HG03575 (cell line): ENCODE results near the gene MELTF.
"Not testable (repeated sequence)": the region's sequence is repeated elsewhere in the genome, so short reads cannot be mapped to it uniquely, and the experiment has no call there.

Source experiments
- ATAC-seq: cut with Tn5 transposase; IDR thresholded peaks from one replicate; pipeline ENCODE4 v1.9.1; 2021; ENCODE audit not compliant: unreplicated experiment, insufficient number of reproducible peaks, low FRiP score; ENCODE audit errors: extremely low read depth

Gene MELTF

DNA sequence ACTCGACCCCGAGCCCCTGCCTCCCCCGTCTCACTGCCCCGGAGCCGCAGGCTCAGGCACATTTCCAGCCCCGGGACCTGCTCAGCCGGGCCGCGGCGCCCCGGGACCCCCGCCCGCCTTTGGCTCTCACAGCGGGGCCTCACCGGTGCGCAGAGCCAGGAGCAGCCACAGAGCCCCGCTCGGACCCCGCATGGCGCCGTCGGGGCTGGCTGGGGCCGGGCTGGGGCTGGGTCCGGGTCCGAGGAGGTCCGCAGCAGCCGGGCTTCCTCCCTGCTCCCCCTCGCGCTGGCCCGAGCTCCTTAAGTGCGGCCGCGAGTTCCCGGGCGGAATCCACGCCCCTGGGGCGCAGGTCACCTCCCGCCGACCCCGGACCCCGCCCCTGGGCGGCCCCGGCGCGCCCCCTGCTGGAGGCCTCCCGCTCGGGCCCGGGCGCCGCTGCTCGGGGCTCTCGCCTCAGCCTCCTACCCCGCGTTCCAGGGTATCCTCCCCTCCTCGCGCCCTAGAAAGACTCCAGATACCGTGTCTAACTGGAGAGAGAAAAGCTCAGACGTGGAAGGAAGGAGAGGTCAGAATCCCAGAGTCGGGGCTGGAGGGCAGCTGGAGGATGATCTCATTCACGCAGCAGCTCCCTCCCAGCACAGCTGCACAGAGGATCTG lies at the start of gene MELTF:
Gene MELTF (minus strand): TSS at position 307 of the 657 bp plus-strand sequence. CDS start 115 bp downstream, at position 192.
- no peak for ATAC-seq

DNA sequence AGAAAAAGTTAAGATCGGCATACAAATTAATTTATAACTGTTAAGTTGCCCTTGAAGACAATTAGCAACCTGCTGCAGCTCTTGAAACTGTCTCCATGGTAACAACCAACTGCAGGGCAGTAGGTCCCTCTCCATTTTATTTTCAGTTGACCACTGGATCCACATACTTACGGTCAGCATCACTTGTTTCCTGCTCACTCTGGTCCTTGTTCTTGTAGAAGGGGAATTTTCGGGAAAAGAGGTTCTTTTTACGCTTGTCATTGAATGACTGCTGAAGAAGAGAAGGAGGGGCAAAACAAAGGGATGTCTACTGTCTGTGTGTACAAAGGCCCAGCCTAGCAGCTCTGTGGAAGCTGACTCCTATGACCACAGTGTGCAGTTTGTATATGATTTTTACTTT lies 46.8 kb upstream of the MELTF start:
- no peak for ATAC-seq

DNA sequence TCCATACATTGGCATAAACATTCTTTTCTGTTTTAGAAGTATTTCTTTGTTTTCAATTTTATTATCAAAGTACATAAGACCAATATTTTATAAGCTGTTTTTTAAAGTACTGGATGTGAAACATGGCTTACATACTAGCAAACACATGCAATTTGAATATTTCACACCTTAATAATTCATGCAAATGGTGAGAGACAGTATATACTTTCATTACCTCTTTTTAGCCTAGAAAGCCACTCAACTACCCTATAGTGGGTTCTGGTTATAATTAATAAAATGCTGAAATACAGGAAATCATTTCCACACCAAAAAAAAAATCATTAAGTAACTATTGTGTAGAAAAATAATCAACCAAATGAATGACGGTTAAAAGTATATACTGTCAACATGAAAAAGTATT lies 38.5 kb upstream of the MELTF start:
- no peak for ATAC-seq

DNA sequence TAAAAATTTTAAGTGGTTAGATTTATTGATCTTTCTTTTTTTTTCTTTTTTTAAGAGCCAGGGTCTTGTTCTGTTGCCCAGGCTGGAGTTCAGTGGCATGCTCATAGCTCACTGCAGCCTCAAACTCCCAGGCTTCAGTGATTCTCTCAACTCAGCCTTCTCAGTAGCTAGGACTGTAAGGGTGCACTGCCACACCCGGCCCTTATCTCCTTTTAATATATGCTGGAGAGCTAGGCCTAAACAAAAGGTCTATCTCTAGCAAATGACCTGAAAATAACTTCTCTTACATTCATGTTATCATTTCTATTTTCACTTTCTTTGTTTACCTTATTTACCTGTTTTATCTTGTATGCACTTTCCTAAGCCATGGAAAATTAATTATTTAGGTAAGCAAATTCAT lies 35.2 kb upstream of the MELTF start:
- ATAC-seq, result no peak

DNA sequence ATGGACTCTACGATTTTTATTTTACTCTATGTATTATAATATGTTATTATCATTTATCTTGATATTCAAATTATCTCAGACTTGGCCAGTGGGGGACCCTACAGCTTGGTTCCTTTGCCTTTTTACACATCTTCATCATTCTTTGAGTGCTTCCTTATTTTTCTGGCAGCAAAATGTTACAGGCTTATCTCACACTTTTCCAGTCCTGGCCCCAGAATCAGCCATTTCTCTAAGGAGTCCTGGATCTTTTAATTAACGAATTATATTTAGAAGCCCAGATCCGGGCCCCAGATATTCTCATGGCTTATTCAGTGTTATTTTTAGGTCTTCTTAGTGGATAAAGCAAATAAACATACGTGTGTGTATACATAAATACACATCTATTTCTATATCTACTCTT lies 32.8 kb upstream of the MELTF start:
- ATAC-seq, result no peak

DNA sequence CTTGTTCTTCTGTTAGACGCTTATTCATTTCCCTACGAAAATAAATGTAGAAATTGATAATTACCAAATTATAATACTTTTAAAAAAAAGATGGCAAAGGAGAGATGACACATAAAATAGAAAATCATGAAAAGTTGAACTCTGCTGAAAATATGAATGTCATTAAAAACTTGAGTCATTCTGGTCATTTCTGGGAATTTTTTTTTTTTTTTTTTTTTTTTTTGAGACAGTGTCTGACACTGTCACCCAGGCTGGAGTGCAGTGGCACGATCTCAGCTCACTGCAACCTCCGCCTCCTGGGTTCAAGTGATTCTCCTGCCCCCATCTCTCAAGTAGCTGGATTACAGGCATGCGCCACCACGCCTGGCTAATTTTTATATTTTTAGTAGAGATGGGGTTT lies 22.0 kb upstream of the MELTF start:
- not testable (repeated sequence) for ATAC-seq

DNA sequence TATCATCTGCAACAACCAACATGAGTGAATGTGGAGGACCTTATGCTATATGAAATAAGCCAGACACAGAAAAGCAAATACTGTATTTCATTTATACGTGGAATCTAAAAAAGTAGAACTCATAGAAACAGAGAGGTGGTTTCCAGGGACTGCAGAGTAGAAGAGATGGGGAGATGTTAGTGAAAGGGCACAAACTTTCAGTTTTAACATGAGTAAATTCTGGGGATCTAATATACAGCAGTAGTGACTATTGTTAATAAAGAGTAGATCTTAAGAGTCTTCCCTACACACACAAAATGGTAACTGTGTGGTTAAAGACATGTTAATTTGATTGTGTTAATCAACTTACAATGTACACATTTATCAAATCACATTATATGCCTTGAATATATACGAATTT lies 20.9 kb upstream of the MELTF start:
- ATAC-seq, result no peak

DNA sequence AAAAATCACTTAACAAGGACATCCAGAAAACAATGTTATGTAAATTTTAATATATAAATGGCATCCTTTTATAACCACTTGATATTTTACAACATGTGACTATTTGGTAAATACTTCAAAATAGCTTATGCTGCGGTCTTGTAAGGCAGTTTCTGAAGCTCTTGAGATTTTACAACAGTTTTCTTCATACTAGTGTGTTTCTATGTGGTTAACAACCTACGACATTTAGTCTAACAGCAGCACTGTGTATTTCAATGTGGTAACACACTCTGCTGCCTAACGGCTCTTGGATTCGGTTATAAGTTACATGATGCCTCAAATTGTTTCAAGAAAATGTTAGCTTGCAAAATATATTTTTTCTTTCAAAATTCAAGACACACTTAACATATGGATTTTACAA lies 12.9 kb upstream of the MELTF start:
- ATAC-seq, result no peak

DNA sequence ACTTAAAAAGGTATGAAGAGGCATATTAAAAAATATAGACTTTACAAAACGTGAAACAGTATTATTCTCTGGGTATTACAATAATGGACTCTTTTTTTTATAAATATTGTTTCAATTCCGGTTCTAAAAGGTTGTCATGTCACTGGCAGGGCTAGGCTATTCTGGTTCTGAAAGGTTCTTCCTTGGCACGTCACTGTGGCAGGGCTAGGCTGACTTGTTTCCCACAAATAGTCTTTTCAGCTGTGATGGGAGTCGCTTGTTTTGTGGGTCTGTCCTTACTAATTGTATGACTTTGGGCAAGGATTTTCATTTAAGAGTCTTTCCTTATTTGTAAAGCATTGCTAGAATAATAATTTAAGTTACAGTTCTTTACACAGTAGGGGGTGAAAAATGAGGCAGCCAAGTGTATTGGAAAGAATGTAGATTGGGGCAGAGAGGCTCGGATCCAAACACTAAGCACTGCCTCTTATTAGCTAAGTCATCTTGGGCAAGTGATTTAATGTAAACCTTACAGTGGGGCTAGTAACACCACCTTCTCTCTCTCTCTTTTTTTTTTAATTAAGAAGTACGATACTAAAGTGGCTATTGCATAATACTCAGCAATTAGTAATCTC lies 12.4 kb upstream of the MELTF start:
- ATAC-seq, result no peak

DNA sequence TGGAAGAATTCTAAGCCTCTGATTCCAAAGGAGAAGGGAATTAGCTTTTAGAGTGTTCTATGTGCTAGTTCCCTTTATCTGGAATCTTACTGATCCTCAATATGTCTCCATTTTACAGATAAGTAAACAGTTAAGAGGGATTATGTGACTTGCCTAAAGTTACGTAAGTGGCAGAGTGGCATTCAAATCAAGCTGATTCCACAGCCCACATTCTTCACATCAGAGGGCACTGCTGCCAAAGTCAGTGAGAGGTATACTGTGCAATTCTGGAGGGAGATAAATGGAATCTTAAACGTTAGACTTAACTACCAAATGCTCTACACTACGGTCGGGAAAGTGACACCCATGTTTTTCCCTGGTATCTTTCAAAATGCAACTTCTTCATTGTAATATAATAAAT lies 11.0 kb upstream of the MELTF start:
- ATAC-seq, result no peak

DNA sequence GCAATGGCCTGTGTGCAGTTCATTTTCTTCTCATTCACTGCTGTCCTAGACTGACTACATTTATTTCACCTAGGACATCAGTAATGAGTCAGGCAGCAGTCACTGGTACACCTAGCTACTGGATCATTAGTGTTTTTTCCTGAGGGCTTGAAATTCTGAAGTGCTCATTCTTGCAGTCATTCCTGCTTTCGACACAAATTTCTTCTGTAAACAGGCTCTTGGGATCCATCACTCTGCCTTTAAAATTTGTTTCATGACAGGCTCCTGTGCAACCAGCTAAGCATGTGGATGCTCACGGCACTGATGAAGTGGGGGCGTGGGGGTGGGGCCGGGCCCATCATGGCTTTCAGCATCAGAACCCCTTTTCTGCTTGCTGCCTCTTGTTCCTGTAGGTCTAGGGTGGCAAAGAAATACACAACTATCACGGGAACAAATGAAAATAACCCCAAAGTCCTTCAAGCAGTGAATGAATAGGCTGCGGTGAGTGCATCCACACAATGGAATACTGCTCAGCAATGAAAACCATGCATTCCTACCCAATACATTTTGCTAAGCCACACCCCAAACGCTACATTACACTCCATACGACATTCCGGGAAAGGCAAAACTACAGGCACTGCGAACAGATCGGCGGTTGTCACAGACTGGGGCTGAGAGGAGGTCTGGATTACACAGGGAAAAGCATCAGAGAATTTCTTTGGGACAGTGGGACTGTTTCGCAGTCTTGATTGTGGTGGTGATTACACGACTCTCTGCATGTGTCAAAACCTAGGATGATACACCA lies 9.3 kb upstream of the MELTF start:
- ATAC-seq, result no peak

DNA sequence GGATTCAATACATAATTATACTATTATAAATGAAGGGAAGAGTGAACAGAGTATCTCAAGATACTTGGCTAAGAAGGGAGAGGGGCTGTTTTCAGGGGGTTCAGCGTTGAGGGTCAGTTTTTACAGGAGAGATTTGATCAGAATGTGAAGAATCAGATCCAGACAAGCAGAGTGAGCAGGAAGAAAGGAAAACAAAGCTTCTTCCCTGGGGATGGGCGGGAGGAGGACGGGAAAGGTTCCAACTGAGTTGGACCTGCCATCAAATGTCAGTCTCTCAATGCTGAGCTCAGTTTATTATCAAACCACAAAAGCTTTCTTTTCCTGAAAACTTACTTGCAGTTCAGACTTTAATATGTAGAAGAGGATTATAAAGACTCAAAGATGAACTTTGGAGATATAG lies 6.0 kb upstream of the MELTF start:
- no peak for ATAC-seq

DNA sequence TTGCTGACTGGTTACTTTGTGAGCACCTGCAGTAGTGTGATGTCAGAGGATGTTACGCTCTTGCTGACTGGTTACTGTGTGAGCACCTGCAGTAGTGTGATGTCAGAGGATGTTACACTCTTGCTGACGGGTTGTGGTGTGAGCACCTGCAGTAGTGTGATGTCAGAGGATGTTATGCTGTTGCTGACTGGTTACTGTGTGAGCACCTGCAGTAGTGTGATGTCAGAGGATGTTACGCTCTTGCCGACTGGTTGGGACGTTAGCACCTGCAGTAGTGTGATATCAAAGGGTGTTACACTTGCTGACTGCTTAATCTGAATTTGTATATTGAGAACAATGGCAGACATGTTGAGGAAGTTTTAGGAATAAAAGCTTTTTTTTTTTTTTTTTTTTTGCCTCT lies 5.2 kb upstream of the MELTF start:
- not testable (repeated sequence) for ATAC-seq

DNA sequence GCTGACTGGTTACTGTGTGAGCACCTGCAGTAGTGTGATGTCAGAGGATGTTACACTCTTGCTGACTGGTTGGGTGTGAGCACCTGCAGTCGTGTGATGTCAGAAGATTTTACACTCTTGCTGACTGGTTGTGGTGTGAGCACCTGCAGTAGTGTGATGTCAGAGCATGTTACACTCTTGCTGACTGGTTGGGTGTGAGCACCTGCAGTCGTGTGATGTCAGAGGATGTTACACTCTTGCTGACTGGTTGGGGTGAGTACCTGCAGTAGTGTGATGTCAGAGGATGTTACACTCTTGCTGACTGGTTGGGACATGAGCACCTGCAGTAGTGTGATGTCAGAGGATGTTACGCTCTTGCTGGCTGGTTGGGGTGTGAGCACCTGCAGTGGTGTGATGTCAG lies 4.1 kb upstream of the MELTF start:
- not testable (repeated sequence) for ATAC-seq

DNA sequence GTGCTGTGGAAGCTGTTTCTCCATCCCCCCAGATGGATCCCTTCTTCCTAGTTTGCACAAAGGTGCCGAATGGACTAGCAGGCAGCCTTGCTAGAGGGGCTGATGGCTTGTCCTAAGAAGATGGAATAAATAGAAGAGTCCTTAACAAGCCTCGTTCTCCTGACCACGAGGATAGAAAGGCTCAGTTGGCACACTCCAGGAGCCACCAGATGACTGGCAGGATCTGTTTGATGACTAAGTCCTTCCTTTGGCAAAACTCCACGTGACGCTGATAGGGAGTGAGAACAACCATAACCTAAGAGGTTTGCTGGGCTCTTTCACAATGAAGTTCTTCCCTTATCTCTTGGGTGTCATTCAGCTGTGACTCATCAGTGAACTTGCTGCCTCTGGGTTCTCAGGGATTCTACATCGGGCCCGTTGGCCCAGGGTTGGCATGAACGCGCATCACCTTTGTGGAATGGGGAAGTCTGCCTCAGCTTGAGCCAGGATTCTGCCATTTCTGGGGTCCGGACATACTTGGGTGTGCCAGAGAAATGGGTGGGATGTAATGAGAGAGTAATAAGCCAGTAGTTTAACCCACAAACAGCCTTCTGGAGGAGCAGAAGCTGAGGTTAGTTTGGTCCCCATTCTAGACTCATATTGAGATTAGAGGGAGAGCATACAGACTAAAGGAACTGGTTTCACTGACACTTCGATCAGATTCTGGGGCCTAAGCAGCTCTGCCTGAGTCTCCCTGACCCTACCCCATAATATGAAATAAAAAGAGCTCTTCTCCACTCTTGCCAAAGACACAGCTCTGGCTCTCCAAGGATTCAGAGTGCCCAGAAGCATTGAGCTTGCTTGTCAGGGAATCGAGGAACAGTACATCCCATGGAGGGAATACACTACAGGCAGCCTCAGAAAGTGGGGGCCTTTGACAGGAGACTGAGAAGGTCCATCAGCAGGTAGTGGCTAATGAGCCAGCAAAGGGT lies 2.0 kb upstream of the MELTF start:
- ATAC-seq, result no peak

DNA sequence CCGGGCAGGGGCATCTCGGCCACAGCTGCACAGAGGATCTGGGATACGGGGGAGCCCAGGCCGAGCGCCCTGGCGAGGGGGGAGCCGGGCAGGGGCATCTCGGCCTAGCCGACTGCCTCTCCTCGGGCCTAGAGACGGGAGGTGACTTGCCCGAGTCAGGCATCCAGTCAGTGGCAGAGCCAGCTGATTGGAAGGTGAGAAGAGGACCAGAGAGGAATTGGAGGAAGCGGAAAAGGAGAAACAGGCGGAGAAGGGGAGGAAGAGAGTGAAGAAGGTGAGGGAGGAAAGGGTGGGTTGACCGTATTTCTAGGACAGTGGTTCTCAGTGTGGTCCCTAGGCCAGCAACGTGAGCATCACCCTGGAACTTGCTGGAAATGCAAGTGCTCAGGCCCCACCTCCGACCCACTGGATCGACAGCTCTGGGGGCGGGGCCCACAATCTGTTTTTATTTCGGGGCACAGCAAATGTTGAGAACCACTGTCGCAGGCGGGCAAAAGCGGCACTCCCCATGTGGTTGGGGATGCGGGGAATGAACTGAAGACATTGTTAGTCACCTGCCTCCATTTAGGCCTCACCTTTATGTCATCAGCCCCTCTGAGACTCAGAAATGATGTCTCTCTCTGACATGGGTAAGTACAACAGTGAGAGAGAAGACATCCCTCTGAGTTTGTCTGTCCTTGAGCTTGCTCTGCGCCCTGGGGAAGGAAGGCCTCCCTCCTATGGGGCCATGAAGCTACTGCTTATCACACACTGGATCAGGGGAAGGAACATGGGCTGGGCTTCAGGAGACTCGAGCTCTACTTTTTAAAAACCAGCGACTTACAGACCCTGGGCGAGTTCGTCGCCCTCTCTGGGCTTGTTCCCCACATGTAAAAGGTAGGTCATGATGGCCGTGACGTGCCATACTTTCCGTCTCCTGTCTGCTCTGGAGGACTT lies 1.0 kb upstream of the MELTF start:
- no peak for ATAC-seq

DNA sequence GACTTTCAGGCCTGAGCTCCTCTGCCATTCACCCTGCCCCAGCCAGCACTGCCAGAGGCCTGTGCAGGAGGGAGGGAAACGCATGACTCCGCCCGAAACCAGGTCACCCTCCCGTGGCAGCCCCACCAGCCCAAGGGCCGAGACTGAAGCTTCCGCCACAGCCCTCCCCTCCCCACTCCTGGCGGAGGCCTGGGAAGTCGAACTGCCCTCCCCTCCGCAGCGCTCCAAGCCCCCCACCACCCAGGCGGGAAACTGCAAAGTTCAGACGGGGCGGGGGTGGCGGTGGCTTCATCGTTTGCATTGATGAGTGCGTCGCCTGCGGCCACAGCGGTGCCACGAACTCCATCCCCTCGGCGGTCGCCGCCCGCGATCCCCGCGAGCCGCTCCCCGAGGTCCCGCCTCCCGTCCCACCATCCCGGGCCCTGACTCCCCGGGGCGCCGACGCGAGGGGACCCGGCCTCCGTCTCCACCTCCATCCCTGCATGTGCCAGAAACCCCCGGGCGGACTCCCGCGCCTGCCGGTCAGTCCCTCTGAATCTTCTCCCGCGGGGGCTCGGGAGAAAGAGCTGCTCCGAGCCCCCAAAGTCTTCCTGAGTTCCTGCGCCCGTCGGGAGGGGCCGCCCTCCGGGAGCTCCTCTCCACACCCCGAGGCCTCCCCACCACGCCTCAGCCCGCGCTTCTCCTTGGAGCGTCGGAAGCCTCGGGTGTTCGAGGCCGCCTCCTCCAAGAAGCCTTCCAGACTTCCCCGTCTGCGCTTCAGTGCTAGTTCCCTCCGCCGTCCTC lies 698 bp downstream of the MELTF start:
- no peak for ATAC-seq
